ENCODE data around the gene CACNA1E. TPM values are rescaled to one million over a fixed set of nuclear protein-coding genes. Genes with fewer than 3 reads are reported as not detected.
A peak's percentile ranks its signal among the peaks of the same experiment; 100 is the strongest.

The CACNA1E gene
- total RNA-seq (2014; rRNA removed; shearing (Covaris generic)), result under 0.01 TPM in 1 of 2 replicates, not detected in the other

- DNase-seq (ENCODE audit: low read depth), result no peak
Measured at GRCh38 chr1:181483285-181484195, at the start of gene CACNA1E. CACNA1E (plus strand) TSS chr1:181483517; CDS start chr1:181483745, 228 bp downstream.

DNA sequence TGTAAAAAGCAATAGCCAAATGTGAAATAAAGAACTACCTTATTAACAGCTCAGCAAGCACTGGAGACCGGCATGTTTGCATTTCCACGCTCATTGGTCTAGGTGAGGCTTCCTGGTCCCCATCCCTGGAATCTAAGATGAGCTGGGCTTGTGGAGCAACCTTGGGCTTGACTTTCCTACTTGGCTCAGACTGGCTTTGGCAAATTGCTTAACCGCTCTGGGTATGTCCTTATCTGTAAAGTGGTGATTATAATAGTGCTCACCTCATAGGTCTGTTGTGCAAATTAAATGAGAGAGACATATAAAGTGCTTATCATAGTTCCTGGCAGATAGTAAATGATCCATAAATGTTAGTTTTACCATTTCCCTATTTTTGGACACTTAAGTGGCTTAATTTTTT, 49.4 kb upstream of the CACNA1E start:
- no peak for DNase-seq (ENCODE audit: low read depth)

- DNase-seq (ENCODE audit: low read depth), result no peak
Measured at GRCh38 chr1:181438013-181438412, 45.3 kb upstream of the CACNA1E start.

DNA sequence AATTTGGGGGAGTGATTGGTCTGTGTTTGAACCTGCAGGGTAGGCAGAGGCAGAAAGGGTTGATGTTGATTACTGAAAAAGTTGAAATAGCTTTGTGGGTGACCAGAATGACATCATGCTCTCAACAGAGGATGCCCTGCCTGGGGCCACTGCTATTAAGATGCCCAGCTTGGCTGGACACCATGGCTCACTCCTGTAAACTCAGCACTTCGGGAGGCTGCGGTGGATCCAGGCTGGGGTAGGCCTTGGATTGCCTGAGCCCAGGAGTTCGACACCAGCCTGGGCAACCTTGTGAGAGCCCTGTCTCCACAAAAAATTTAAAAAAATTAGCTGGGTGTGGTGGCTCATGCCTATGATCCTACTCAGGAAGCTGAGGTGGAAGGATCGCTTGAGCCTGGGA, 42.8 kb upstream of the CACNA1E start:
- no peak for DNase-seq (ENCODE audit: low read depth)

DNA sequence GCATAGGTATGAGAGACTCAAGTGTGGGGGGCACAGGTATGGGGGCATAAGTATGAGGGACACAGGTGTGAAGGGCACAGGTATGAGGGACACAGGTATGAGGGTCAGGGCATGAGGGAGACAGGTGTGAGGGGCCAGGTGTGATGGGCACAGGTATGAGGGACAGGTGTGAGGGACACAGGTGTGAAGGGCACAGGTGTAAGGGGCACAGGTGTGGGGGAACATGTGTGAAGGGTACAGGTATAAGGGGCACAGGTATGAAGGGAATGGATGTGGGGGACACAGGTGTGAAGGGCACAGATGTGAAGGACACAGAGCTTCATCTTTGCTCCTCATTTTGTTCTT, 41.2 kb upstream of the CACNA1E start:
- DNase-seq (ENCODE audit: low read depth), result no peak

- no peak for DNase-seq (ENCODE audit: low read depth)
Measured at GRCh38 chr1:181443231-181443853, 40.0 kb upstream of the CACNA1E start.

GRCh38 chr1:181445436-181445835, 37.9 kb upstream of the CACNA1E start:
- DNase-seq (ENCODE audit: low read depth), result no peak

DNA sequence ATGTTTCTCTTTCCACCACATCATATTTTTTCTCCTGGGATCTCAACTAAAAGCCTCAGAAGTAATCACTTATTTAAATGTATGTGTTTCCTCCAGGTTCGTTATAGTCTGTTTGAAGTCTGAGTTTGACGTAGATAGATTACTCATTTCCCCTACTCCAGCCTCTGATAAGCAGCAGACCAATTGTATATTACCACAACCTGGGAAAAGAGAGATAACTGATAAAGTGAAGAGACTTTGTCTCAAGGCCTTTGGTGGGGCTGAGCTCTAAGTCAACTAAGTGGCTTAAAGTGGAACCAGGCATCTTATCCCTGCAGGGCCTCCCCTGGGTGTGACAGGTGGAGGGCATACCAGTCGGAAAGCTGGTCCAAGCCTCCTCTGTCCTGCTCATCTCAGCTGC, 34.9 kb upstream of the CACNA1E start:
- DNase-seq (ENCODE audit: low read depth), result no peak

GRCh38 chr1:181451661-181452230, 31.6 kb upstream of the CACNA1E start:
- DNase-seq (ENCODE audit: low read depth), result no peak

GRCh38 chr1:181452746-181453145, 30.6 kb upstream of the CACNA1E start:
- DNase-seq (ENCODE audit: low read depth), result no peak

DNA sequence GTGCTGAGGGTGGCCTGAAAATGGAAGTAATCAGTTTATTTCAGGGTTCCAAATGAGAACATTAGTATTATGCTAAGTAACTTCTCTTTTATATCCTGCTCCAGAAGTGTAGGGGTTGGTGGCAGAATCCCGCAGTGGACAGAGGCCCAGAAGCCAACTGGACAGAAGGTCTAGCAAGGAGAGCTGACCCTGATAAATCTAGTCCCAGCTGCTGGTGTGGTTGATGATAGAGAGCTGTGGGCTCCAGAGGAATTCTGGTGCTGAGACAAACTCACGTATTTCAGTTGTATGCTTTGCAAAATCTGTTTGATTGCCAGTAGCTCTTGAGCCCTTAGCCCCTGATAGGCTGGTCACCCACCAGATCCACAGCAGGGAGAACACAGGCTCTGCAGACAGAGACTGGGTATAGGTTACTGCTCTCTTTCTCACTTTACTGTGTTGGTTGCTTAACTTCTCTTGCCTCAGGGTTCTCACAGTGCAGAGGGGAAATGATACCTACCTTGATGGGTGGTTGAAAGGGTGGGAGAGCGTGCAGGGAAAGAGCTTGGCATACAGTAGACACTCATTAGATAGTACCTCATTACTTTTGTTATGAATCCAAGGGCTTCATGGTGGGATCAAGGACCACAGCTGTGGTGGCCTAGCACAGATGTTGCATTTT, 29.6 kb upstream of the CACNA1E start:
- no peak for DNase-seq (ENCODE audit: low read depth)

GRCh38 chr1:181456551-181456950, 26.8 kb upstream of the CACNA1E start:
- DNase-seq (ENCODE audit: low read depth), result no peak

DNA sequence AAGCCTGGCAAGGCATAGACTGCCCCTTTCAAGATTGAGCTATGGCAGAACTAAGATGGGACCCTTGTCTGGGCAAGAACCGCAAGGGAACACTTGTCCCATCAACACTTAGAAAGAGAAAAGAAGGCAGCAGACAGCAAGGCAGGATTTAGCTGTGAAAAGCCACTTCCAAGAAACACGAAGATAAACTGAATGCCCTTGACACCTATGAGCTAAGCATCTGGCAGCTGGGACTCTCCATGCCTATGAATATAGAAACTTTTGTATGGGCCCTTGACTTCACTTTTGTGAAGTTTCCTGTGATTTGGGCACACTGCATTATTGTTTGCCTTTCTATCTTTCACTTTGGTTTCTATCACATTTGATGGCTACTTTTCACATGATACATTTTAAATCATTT, 24.9 kb upstream of the CACNA1E start:
- no peak for DNase-seq (ENCODE audit: low read depth)

DNA sequence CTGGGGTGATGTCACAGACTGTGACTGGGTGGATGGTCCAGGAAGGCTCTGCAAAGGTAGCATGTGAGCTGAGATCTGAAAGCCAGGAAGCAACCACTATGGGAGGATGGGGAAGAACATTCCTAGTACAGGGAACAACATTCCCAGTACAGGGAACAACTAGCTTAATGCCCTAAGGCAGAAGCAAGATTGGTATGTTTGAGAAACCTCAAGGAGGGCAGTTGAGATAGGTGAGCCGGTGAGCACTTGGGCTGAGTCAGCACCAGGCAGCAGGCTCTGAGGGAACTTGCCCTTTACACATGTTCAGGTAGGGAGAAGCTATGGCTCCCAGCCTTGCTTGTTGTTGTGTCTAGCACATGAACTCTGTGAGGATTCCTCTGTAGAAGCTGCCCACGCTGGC, 24.2 kb upstream of the CACNA1E start:
- no peak for DNase-seq (ENCODE audit: low read depth)

DNA sequence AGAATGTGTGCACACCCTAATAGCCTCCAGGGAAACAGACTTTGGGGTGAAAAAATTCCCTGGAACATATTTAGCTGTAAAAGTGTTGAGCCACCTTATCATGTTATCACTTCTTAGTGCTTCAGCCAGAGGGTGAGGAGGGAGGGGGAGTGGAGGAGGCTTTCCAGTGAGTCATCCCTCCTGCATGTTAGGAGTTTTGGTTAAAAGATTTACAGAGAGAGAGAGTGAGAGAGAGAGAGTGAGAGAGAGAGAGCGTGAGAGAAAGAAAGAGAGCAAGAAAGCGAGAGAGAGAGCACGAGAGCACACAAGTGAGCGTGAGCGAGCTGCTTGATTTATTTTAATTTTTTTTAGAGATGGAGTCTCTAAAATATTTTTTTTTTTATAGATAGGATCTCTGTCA, 13.5 kb upstream of the CACNA1E start:
- peak; percentile 71 for DNase-seq (ENCODE audit: low read depth)

GRCh38 chr1:181475580-181475979, 7.7 kb upstream of the CACNA1E start:
- DNase-seq (ENCODE audit: low read depth), result no peak

DNA sequence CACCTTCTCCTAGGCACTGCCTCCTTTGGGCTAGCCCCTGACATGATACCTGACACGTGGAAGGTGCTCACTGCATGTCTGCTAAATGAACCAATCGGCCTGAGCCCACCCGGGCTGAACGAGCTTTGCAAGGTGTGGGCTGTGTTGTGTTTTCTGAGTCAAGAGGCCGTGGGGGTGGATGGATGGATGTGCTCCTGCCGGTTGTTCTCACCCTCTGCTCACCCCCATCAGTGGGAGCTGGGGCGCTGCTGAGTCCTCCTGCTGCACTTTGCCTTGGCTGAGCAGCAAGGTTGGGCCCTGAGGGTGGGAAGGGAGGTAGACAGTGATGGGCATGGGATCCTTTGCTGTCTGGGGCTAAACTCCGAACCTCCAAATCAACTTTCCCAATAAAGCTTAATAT, 6.7 kb upstream of the CACNA1E start:
- DNase-seq (ENCODE audit: low read depth), result no peak

- no peak for DNase-seq (ENCODE audit: low read depth)
Measured at GRCh38 chr1:181478306-181478705, 5.0 kb upstream of the CACNA1E start.

DNA sequence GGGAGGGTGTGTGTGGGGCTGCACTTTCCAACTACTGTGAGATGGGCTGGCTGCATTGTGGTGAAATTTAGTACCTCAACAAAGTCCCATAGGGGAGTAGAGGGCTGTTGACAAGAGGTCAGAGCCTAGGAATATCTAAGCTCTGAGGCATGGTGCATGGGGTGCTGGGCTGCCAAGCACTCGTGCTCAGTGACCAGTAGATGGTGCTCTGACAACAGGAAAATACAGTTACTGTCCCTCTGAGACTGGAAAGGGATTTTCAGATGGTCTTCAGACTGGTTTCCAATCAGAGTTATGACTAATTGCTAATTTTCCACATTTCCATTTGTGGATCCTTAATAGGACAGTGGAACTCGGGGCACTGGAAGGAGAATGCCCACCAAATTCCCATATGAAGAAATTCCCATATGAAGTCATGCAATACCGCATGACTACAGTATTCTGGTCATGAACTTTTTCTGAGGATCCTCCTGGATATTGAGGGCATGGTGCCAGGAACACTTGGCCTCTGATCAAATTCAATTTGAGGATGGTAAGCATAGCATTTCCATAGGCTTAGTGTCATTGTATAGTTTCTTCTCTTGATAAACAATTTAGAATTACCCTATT, 4.1 kb upstream of the CACNA1E start:
- DNase-seq (ENCODE audit: low read depth), result peak; percentile 66

GRCh38 chr1:181482001-181482430, 1.3 kb upstream of the CACNA1E start:
- no peak for DNase-seq (ENCODE audit: low read depth)

DNA sequence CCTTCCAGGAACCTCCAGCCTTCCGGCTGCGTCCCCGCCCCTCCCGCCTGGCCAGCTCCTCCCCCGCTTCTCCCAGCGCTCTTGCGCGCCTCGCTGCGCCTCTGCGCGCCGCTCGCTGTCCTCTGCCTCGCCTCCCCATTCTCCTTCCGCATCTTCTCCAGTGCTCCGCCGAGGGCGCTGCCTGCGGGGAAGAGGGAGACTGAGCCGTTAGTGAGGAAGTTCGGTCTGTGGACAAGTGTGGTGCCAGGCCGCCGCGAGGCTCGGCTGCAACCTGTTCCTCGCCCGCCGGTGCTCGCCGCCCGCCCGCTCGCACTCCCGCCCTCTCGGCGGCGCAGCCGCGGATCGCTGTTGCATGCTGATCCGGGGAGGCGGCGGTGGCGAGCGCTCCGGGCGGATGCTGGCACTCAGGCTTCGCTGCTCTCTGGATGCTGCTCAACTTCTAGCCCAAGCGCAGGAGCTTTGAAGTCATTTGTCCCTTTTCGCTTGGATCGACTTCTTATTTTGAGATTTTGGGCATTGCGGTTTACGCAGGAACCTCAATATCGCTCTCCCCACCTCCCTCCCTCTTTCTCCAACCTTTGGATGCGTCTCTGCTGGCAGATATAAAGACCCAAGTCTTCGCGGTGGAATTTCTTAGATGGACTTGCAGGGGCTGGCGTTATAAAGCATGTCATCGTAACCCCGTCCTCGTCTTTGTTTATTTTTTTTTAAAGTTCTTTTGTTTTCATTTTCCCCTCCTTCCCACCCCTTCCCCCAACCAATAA, 614 bp upstream of the CACNA1E start:
- DNase-seq (ENCODE audit: low read depth), result peak; percentile 70

Measured in Daoy (cell line).